GM19397 (cell line): ENCODE data around the gene ZBTB18.

ENCODE experiments used
- ATAC-seq: cut with Tn5 transposase; IDR thresholded peaks from one replicate; pipeline ENCODE4 v1.9.1; 2021; ENCODE audit warnings: mild to moderate bottlenecking, moderate library complexity; ENCODE audit not compliant: unreplicated experiment

The ZBTB18 gene

GRCh38 chr1:244060686-244061085 is 9.6 kb downstream of the ZBTB18 start:
- no peak for ATAC-seq

GRCh38 chr1:244062156-244062725 is 11.2 kb downstream of the ZBTB18 start:
- no peak for ATAC-seq

GRCh38 chr1:244063498-244063897 is 12.4 kb downstream of the ZBTB18 start:
- no peak for ATAC-seq

DNA sequence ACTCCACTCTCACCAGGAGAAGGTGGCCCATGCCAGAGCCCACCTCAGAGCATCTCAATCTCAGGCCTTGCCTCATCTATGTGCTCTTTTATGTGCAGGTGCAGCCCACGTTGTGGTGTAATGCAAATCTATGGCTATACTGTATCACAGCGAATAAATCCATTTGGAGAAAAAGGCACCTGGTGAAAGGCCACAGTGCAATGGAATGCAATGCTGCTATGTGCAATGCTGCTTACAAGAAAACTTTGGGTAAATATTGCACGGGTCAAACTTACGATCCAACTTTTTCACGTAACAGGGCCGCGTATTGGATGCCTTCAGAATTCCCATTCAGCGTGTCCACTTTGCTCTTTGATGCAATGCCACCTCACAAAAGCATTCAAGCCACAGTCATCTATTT is 13.5 kb downstream of the ZBTB18 start:
- no peak for ATAC-seq

DNA sequence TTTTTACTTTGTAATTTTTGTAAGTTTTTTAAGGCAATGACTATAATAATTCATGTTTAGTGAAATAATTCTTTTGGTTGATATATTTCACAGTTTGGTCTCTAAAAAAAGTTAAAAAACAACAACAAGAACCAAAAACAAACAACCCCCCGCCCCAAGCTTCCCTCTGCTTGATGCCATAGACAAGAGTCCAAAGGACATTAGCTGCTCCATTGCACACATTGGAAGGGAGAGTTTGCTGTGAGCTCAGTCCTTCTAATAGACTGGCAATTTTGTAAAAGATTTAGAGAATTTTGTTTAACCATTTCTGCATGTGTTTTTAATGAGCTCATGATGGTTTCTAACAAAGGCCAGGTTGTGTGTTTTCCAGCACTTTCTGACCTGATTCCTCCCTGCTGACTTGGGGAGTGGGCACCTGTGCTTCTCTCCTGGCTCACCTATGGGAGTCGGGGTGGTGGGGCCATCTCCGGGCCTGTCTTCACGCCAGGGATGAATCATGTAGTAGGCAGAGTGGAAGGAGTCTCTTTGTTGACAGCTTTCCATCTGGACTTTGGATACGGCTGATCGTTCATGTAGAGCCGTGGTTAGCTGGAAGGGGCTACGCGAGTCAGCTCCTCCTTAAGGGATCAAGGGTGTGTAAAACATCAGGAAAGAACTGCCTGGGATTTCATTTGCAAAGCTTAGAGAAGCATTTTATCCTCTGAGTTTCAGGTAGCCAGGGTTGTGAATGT is 14.1 kb downstream of the ZBTB18 start:
- no peak for ATAC-seq

DNA sequence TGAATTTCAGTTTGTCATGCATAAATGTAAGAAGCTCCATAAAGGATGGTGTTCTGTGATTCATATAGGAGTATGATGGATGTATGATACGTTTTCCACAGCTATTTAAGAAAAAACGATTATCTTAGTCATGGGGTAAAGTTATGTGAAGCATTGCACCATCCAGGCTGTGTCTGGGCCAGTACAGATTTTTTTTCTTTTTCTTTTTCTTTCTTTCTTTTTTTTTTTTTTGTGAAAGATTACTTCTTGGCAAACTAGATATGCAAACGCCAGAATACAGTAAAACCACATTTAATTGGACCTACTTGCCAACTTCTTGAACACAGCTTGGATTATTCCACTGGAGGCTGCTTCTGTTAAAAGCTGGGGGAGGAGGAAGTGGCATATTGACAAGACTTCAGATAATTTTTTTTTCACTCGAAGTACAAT is 14.9 kb downstream of the ZBTB18 start:
- no peak for ATAC-seq

GRCh38 chr1:244066954-244067716 is 16.1 kb downstream of the ZBTB18 start:
- ATAC-seq, result no peak

DNA sequence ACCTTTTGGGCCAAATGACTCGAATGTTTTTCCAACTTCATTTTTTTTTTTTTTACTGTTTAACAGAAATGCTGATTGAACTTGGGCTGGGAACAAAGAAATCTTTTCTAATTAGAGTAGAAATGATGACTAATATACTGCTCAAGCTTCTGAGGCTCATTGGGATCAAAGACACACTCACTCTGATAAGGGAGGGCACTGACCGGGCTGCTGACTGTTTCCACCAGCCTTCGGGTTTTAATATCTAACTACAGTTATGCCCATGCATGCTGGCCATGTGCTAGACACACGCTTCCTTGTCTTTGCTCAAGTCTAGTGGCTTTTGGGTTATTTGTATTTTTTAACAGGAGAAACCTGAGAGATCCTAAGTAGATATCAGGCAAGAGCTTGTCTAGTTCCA is 16.8 kb downstream of the ZBTB18 start:
- no peak for ATAC-seq

DNA sequence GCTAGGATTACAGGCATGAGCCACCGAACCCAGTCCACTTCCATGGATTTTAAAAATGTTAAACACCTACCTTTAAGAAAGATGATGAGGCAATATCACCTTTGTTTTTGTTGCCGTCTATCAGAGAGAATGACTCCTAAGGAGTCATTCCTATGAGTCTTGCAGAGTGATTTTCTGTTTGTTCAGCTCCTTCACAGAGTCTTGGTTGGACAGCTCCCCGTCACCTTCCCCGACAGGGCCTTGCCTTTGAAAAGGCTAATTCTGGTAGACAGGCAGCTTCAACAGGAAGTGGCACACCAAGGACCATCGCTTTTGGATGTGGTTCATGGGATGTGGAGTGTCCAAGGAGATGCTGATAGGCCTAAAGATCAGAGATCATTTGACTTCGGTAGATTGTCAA is 17.5 kb downstream of the ZBTB18 start:
- no peak for ATAC-seq

- no peak for ATAC-seq
Observed at GRCh38 chr1:244069326-244069898, 18.3 kb downstream of the ZBTB18 start.

- no peak for ATAC-seq
Observed at GRCh38 chr1:244074559-244075171, 23.6 kb downstream of the ZBTB18 start.

- no peak for ATAC-seq
Observed at GRCh38 chr1:244075247-244075722, 24.2 kb downstream of the ZBTB18 start.

GRCh38 chr1:244076740-244077139 is 25.7 kb downstream of the ZBTB18 start:
- ATAC-seq, result no peak

DNA sequence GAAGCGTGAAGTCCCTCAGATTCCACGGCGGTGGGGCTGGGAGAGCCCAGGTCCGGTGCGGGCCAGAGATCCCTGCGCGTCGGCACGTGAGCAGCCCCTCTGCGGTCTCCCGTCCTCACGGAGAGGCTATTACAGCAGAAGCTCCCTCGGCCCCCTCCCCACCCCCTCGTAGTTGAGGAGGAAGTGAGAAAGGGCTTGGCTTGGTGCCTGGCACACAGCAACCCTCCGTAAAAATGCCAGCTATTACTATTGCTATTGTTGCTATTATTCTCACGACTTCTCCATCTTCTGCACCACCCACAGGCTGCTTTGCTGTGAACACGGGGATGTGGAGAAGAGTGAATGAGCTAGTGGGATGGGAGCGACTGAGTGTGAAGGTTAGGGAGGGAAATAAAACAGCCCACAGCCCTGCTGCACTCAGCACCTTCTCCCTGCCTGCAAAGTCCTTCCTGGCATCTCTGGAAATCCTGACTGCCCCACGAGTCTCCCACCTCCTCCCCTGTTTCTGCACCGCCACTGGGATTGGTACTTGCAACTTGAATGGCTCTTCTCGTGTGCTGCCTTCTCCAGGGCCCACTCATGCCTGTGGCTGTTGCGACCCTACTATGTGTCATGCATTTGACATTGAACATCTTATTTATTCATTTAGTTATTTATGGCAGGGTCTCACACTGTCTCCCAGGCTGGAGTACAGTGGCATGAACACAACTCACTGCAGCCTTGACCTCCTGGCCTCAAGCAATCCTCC is 26.6 kb downstream of the ZBTB18 start:
- ATAC-seq, result no peak

DNA sequence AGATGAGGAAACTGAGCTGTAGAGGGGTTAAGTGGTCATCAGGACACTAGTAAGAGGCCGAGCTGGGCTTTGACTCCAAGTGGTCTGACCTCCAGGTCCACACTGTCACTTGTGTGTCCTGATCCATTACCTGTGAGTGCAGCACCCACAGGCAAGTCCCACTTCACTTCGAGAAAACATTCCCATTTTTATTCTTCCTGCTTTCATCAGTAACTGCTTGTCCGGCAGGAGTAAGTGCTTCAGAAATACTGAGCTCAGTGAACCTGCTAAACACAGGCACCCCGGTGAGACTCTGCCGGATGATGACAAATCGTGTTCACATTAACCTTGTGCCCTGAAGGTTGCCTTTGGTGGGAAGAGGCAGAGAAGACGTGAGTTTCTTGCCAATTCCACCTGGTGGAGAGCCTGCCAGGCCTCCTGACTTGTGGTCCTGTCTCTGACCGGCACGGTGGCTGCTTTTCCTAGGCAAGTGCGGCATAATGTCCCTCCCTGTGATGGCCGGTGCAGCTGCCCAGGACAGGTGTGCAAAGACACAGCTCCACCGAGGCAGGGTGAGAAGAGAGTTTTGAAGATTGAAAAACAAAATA is 29.4 kb downstream of the ZBTB18 start:
- no peak for ATAC-seq

- ATAC-seq, result no peak
Observed at GRCh38 chr1:244082969-244083368, 31.9 kb downstream of the ZBTB18 start.

DNA sequence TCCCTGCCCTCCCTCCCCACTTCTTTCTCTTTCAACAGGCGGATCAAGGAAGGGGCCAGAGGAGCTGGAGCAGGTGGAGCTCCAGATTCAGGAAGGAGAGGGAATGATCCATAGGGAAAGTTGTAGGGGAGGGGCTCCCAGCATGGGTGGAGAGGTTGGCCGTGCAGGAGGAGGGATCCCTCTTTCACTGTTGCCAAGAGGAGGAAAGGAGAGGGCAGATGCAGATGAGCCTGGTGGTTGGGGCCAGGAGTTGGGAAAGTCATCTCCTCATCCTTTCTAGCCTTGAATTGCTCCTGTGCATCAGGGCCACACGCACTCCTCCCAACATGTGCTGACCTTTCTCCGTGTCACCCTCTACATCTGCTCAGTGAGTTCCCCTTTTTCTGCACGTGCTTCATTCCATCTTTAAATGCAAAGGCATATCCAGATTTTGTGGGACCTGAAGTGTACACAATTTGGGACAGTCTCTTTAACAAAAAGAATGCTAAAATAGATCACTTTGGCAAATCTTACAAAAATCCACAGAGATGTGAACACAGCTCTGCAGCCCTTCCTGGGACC is 32.4 kb downstream of the ZBTB18 start:
- ATAC-seq, result no peak

GRCh38 chr1:244084763-244085162 is 33.7 kb downstream of the ZBTB18 start:
- ATAC-seq, result no peak

- no peak for ATAC-seq
Observed at GRCh38 chr1:244085891-244086290, 34.8 kb downstream of the ZBTB18 start.
